HG03432 (cell line): Measurements from ENCODE around the gene CDCP1.
"Not testable (repeated sequence)": the region's sequence is repeated elsewhere in the genome, so short reads cannot be mapped to it uniquely, and the experiment has no call there.

ENCODE experiments used
- ATAC-seq: cut with Tn5 transposase; IDR thresholded peaks from one replicate; pipeline ENCODE4 v1.9.1; 2021; ENCODE audit warnings: mild to moderate bottlenecking, moderate library complexity; ENCODE audit not compliant: unreplicated experiment

CDCP1 gene

DNA sequence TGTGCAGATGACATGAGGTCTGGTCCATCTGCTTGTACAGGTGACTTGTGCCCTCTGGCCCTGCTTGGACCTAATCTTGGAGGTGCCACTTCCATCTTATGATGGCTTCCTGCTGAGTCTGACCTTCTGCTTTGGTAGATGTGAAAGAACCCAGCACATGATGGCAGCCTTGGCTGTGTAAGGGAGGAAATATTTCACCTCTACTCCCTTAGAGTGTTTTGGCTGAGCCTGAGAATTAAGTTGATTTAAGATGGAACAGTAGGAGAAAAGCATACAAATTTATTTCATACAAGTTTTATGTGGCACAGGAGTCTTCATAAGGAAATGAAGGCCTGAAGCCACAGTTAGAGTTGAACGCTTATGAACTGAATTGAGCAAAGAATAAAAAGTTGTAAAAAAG, 27.6 kb upstream of the CDCP1 start:
- ATAC-seq: no peak

DNA sequence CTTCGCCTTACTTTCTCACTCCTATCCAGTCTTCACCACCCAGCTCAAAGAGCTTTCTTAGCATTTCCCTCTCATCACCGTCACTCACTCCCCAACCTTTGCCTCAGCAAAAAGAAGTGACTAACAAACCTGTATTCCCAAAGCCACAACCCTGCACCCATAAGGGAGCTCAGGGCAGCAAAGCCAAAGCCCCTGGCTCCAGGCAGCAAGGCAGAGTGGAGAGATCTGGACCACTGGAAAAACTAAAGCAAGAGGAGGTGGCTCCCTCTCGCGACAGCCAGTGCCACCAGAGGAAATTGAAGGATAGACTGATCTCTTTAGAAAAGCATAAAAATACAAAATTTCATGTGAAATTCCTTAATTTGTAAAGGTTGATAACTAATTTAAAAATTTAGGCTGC, 25.1 kb upstream of the CDCP1 start:
- no peak for ATAC-seq

DNA sequence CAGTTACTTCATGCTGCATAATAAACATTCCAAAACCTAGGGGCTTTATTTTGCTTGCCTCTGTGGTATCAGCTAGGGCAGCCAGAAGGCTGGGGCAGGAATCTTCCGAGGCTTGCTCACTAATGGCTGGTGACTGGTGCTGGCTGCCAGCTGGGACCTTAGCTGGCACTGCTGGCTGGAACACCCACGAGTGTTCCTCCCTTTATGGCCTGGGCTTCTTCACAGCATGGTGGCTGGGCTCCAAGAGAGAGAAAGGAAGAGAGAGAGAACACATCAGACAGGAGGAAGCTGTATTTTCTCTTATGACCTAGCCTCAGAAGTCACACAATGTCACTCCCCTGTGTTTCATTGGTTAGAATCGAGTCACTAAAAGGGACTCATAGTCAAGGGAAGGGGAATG, 23.9 kb upstream of the CDCP1 start:
- no peak for ATAC-seq

DNA sequence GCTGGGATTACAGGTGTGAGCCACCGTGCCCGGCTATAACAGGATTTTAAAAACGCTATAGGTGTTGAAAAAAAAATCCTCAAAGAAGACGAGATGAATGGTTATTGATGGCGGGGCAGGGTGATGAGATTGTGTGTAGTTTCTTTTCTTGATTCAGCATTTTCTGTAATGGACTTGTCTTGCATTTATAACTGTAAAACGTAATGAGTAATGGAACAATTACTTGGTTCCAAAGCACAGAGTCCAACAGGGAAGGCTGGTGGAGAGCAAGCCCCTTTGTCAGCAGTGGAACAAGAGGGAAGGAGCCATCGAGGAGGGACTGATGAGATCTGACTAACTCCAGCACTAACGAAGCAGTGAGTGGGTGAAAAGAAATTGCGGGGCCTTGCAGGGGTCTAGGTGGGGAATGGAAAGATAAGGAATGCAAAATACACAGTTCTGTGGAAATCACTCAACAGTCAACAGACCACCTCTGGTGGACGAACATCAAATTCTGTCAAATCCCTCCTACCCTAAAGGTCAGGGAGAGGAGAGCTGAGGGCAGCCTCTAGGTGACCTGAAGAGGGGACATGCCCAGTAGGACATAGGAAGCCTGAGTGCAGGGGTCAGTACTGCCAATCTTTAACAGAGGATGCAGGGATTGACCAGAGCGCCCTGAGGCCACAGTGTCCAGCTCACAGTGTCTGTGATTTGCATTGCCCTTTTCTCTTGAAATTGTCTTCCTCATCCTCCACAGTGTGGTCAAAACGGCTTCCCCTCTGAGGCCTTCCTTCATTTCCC, 23.1 kb upstream of the CDCP1 start:
- no peak for ATAC-seq

DNA sequence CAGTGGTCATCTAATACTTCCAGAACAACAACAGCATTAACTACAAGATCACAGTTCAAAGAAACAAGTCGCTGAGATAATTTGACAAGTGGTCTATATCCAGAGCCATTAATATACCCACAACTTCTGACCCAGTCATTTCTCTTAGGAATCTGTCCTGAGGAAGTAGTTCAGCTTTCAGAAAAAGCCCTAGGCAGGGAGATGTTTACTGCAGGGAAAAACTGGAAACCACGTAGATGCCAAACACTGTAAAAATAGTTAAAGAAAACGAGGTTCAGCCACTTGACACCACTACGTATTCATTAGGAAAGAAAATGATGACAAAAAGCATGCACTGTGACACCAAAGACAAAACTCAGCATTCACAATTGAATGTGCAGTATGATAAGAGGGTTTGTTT, 22.3 kb upstream of the CDCP1 start:
- ATAC-seq: no peak

DNA sequence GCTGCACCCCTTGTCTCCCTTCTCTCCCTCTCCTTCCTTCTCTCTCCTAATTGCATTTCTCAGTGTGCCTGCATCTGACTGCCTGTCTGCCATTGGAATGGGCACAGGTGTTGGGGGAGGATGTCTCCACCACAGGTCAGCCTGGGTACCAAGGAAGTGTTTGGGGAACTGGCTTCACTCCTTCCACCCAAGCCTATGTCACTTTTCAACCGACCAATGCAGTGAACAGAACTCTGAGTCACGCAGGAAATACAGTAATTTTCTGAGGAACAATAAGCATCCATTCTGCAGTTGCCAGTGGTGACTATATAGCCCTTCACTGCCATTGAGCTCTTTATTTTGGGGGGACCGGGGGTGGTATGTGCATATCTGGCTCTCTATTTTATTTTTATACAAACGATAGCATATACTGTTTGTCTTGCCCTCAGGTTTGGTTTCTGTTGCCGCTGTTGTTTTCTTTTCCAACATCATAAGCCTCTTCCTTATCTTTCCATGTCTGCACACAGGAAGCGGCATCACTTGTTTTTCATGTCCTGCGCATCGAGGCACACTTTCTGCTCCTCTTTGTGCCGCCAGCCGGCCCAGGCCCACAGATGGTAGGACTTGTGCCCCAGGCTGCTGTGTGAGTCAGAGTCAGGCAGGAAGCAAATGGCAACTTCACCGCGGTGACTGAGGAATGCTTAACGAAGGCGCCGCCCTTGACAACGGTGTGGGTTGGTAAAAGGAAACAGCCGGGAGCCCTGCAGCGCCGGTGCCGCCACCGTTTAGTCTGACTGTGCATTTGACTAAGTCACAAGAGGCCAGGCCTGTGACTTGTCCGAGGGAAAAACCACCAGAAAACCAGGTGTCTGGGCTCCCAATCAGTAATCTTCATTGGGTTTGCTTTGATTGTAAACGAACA, 21.1 kb upstream of the CDCP1 start:
- ATAC-seq: peak; percentile 89

DNA sequence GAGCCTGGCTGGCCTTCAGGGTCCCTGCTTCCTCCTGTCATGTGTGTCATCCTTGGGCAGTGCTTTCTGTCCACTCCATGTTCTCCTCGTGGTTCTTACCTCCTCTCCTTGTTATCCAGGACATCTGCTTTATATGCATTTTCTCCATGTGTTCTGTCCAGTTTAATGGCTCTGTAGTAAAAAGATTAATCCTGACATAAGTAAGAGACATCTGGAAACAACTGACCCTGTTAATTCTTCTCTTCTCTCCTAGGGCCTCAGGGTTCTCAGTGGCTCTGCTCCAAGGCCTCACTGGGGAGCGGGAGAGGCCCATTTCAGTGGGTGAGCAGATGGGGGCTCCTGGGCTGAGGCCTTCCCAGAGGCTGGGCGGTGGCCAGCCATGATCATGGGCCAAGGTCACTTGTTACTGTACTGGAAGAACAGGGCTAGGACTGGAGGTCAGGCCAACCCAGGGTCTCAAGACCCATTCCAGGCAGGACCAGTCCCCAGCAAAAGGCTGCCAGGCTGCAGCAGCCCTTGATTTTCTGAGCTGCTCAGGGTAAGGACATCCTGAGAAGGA, 20.2 kb upstream of the CDCP1 start:
- no peak for ATAC-seq

DNA sequence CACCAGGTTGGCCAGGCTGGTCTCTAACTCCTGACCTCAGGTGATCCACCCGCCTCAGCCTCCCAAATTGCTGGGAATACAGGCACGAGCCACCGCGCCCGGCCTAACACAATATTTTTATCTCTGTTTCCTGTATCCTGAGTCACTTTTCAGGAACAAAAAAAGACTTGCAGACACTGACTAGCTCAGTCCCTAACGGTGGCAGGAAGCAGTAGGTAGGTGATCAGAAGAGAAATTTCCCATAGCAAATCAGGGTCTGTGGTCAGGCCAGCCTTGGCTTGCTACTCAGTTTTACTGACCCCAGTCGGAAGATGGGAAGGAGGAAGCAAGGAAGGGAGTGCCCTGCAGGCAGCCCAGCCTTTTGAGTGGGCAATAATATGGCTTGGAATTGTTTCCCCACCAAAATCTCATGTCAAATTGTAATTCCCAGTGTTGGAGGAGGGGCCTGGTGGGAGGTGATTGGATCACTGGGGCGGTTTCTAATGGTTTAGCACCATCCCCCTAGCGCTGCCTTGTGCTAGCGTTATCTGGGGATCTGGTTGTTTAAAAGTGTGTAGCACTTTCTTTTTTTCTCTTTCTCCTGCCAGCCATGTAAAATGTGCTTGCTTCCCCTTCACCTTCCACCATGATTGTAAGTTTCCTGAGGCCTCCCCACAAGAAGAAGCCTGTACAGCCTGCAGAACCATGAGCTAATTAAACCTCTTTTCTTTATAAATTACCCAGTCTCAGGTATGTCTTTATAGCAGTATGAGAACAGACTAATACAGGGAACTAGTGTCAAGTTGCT, 19.5 kb upstream of the CDCP1 start:
- no peak for ATAC-seq

DNA sequence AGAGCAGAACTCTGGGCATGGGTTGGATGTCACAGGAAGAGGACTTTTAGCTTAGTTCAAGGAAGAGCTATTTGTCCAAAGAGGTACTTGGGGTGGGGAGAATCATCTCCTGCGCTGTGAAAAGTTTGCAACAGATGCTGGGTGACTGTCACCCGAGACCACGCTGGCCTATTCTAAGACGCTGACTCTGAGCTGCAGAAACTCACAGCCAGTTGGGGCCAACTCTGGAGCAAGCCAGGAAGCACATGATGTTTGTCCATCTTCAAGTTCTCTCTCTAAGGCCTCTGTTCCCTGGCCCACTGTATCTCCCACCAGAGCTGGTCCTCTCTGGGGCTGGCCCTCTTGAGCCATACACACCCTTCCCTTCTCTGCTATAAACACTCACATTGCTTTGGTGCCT, 17.9 kb upstream of the CDCP1 start:
- no peak for ATAC-seq

DNA sequence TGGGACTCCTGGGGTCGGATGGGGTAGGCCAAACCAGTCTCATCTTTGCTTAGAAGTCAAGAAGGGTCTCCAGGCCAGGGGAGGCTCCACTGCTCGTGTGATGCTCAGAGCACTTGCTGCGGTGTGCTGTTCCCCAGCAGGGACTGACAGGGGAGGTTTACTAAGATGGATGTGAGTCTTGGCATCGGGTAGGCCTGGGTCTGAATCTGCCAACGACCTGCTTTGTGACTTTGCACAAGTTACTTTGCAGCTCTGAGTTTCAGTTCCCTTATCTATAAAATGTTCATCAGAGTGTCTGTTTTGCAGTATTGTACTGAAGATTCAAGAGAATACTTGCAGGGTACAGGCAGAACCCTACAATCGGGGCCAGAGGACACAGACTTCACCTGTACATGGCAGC, 17.3 kb upstream of the CDCP1 start:
- peak; percentile 38 for ATAC-seq

DNA sequence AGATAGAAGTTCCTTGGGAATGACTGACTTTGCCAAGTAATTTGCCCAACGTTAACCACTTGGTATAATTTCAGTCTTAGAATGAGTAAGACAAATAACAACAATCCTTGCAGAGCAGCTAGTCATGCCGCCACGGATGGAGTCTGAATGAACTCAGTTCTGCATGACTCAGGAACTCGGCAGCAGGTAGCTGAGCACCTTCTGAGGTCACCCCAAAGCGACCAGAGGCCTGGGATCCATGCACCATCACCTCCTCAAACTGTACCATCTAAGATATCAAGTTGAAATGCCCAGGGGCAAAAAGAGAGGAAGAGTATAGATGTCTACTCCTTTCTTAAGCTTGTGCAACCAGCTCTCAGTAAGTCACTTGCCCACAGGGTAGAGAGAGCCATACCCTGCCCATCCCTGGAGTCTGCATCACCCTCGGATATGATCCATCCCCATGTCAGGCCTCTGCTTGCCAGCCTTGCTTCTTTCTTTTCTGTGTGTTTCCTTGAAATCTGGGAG, 8.5 kb upstream of the CDCP1 start:
- ATAC-seq: no peak

DNA sequence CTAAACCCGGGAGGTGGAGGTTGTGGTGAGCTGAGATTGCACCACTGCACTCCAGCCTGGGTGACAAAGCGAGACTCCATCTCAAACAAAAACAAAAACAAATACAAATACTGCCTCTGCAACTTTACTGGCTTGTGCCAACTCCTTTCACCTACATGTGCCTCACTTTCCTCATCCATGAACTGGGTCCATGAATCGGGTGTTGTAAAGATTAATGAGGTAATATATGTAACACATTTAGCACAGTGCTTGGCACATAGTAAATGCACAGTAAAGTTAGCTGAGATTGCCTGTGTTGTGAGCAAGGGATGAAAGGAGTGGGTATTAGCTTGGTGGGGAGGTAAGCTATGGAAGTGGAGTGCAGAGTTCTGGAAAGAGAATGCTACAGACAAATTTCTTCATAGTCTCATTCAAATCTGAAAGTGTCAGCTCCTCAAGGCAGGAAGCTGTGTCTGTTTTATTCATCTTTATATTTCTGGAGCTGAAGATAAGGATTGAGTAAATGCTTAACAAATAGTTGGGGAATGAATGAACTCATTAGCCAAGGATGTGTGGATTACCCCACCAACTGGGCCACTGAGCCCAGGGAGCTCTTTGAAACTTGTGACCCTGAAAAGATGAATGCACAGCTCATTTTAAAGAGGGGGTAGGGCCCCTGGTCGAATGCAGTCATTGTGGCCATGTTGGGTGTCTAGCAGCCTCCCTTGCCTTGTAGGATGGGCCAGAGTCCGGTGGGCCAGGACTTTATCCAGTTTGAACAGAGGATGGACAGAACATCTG, 7.7 kb upstream of the CDCP1 start:
- no peak for ATAC-seq

DNA sequence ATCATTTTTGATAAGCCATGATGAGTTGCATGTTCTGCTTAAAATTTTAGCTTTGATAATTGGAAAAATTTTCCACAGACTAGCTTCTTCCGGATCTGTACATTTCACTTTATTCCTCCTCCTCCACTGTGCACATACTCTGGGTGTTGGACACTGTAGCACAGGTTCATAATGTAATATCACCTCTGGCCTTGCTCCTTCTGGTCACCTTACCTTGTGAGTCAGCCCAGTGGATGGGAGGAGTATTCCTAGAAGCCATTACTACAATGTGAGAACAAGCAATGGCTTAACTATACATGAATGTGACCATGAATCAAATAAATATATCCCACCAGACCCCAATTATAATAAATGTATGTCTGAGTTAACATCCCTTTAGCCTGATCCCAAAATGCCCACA, 6.1 kb upstream of the CDCP1 start:
- no peak for ATAC-seq

DNA sequence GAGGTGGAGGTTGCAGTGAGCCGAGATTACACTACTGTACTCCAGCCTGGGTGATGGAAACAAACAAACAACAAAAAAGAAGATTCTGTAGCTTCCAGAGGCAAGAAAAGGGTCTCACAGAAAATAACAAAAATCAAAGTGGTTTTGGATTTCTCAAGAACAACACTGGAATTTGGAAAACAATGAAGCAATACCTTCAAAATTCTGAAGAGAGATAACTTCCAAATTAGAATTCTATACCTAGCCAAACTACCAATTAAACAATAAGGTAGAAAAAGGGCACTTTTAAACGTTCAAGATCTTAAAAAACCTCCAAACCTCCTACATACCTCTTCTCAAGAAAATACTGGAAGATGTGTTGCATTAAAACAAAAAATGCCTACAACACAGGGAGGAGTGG, 4.9 kb upstream of the CDCP1 start:
- no peak for ATAC-seq

DNA sequence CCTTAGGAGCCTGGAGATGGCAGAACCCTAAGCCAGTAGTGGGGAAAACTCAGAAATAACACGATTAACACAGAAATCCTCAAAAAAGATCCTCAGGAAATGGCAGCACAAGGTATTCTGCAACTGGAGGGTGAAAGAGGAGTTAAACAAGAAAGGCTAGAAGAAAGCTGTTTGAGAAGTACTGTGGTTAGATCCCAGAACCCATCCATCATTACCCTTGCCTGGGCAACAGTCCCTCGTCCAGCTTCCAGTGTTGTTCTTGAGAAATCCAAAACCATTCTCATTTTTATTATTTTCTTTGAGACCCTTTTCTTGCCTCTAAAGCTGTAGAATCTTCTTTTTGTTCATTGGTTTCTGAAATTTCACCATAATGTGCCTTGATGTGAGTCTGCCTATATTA, 2.7 kb upstream of the CDCP1 start:
- ATAC-seq: no peak

DNA sequence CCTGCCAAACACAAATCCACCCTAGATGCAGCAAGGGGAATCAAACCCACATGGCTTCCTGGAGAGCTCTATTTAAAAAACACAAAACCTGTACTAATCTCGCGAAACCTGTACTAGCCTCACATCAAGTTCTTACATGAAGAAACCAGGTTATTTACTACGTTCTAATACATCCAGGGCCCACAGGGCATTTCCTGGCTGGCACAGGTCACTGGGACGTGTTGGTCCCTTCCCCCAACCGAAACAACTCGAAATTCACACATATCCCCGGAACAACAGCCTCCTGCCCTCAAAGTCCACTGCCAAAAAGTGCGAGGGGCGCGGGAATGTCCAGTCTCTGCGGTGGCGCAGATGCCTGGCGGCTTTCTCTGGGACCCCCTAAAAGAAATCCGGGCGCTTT, 955 bp downstream of the CDCP1 start:
- no peak for ATAC-seq

DNA sequence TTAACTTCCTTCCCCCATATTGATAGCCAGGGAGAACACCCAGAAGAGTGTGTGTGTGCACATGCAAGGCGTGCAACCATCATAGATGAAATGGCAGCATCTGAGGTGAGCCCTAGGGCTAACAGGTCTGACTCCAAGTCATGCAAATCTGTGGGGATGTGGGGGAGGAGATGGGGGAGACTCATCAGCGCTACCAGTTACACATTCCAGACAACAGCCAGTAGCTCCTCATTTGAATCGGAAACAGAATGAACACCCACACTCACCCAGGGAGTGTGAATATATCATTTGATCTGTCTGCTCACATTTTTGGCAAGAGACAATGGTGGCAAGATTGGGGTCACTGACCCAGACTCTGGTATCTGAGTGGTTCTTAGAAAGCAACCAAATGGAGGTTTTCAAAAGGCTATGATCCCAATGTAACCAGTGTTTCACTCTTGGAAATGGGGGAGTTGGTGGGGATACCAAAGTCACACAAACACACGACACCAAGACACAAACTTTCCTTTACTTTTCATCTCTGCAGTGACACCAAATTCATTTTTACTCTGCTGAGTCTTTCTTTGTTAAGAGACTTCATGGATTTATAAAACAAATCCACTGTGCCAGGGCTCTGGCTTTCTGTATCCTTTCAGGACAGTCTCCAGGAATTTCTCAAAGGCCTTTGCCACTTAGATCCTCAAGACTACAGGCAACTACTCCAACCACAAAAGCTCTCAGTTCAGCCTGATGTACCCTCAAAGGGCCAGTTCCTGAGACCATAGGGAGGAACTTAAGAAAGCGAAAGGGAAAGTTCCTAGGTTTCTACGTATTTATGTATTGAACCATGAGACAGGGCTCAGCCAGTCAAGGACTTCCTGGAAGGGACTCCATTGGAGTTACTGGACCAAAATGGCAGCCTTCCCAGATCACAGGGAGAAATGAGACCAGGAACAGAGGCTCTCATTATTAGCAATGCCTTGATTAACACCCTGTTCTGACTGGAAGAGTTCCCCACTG, 2.2 kb downstream of the CDCP1 start:
- peak; percentile 49 for ATAC-seq

DNA sequence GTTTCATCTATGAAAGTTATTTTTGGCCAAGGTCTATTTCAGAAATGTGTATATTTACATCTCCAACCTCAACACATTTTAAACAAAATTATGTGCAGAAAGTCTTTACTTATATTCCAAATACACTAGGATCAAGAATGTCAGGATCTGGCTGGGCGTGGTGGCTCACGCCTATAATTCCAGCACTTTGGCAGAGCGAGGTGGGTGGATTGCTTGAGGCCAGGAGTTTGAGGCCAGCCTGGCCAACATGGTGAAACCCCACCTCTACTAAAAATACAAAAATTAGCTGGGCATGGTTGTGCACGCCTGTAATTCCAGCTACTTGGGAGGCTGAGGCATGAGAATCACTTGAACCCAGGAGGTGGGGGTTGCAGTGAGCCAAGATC, 5.4 kb downstream of the CDCP1 start:
- ATAC-seq: not testable (repeated sequence)
